ENCODE results near the gene HIF1A. TPM values are rescaled to one million over a fixed set of nuclear protein-coding genes. Genes with fewer than 3 reads are reported as not detected.

The HIF1A gene
- total and polyA plus RNA-seq, 4 donors = 15.4 to 79.2 (median 34.8) TPM

DNA sequence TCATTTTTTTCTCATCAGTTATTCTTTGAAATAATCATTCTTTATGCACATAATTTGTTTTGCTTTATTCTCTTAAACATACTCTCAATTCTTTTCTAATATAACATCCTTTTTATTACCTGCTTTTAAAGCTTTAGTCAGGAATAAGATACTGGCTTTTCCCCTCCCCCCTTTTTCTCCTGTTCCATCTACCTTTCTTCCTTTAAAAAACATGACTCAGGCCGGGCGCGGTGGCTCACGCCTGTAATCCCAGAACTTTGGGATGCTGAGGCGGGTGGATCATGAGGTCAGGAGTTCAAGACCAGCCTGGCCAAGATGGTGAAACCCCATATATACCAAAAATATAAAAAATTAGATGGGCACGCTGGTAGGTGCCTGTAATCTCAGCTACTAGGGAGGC is 25.4 kb downstream of the HIF1A start:
- 75% methylated on average over 6 of the region's 6 CpGs for WGBS
- peaks cover 0 to 8% (median 6%) of the 10 kb centered on the region in 4 donors for H3K4me1 ChIP-seq (ENCODE audit: control insufficient read depth in 4 of 4, insufficient read depth in 4 of 4, low read length in 3 of 4)
- TF ChIP-seq JUND (IDR thresholded peaks at IDR 0.05) = no peak
- no peak for TF ChIP-seq YY1 (IDR thresholded peaks at IDR 0.05)
- TF ChIP-seq HNF4A (conservative IDR thresholded peaks at IDR 0.05) = no peak
- TF ChIP-seq SP1 (IDR thresholded peaks at IDR 0.05) = no peak
- TF ChIP-seq TAF1 (conservative IDR thresholded peaks at IDR 0.05) = no peak
- TF ChIP-seq, protein P1, sequence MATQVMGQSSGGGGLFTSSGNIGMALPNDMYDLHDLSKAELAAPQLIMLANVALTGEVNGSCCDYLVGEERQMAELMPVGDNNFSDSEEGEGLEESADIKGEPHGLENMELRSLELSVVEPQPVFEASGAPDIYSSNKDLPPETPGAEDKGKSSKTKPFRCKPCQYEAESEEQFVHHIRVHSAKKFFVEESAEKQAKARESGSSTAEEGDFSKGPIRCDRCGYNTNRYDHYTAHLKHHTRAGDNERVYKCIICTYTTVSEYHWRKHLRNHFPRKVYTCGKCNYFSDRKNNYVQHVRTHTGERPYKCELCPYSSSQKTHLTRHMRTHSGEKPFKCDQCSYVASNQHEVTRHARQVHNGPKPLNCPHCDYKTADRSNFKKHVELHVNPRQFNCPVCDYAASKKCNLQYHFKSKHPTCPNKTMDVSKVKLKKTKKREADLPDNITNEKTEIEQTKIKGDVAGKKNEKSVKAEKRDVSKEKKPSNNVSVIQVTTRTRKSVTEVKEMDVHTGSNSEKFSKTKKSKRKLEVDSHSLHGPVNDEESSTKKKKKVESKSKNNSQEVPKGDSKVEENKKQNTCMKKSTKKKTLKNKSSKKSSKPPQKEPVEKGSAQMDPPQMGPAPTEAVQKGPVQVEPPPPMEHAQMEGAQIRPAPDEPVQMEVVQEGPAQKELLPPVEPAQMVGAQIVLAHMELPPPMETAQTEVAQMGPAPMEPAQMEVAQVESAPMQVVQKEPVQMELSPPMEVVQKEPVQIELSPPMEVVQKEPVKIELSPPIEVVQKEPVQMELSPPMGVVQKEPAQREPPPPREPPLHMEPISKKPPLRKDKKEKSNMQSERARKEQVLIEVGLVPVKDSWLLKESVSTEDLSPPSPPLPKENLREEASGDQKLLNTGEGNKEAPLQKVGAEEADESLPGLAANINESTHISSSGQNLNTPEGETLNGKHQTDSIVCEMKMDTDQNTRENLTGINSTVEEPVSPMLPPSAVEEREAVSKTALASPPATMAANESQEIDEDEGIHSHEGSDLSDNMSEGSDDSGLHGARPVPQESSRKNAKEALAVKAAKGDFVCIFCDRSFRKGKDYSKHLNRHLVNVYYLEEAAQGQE (IDR thresholded peaks at IDR 0.05) = no peak
- TF ChIP-seq FOXA2 (IDR thresholded peaks at IDR 0.05) = no peak
- TF ChIP-seq EGR1 (IDR thresholded peaks at IDR 0.05; ENCODE audit: low read depth in 2 of 2) = no peak
- no peak for TF ChIP-seq GABPA (IDR thresholded peaks at IDR 0.05 in 1 of 2, conservative IDR thresholded peaks at IDR 0.05 in 1 of 2)
- TF ChIP-seq HNF4G (IDR thresholded peaks at IDR 0.05) = no peak
- TF ChIP-seq MAX (IDR thresholded peaks at IDR 0.05) = no peak

DNA sequence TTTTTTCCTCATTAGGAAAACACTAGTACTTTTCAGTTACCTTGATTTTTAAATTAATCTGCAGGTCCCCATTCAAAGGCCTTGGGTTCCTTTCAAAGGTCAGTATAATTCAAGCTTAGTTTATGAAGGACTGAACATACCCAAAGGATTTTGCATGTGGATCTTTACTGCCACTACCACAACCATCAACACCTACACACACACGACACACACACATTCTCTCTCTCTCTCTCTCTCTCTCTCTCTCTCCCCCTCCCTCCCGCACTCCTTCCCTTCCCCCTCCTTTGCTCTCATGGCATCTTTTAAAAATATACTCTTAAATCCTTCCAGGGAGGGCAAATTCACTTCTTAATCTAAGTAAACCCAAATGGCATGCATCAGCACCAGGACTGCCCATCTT is 28.8 kb downstream of the HIF1A start:
- H3K27ac ChIP-seq (ENCODE audit: low read depth in 1 of 2, low read length in 2 of 2) = no peak overlapping the region
- no peaks in the 10 kb centered on the region for H3K9me3 ChIP-seq (ENCODE audit: control insufficient read depth in 4 of 4, low read length in 3 of 4)
- no peaks in the 10 kb centered on the region for H3K27me3 ChIP-seq (ENCODE audit: control insufficient read depth in 4 of 4, insufficient read depth in 4 of 4, low read length in 3 of 4)
- H3K36me3 ChIP-seq (ENCODE audit: control insufficient read depth in 4 of 4, insufficient read depth in 3 of 4, low read depth in 1 of 4, low read length in 3 of 4) = peaks cover 2 to 42% (median 31%) of the 10 kb centered on the region in 4 donors
- H3K4me1 ChIP-seq (ENCODE audit: control insufficient read depth in 4 of 4, insufficient read depth in 4 of 4, low read length in 3 of 4) = peaks cover 0 to 6% (median 2%) of the 10 kb centered on the region in 4 donors
- TF ChIP-seq GABPA (IDR thresholded peaks at IDR 0.05 in 1 of 2, conservative IDR thresholded peaks at IDR 0.05 in 1 of 2) (no peak), TAF1 (conservative IDR thresholded peaks at IDR 0.05) (no peak), FOXA2 (IDR thresholded peaks at IDR 0.05) (no peak), SP1 (IDR thresholded peaks at IDR 0.05) (no peak), ZBTB33 (IDR thresholded peaks at IDR 0.05) (no peak), RXRA (IDR thresholded peaks at IDR 0.05) (no peak), NR2F2 (IDR thresholded peaks at IDR 0.05) (no peak), EGR1 (IDR thresholded peaks at IDR 0.05; ENCODE audit: low read depth in 2 of 2) (no peak), JUND (IDR thresholded peaks at IDR 0.05) (no peak), FOXA1 (IDR thresholded peaks at IDR 0.05) (no peak), RAD21 (IDR thresholded peaks at IDR 0.05) (no peak), ATF3 (IDR thresholded peaks at IDR 0.05) (no peak), MAX (IDR thresholded peaks at IDR 0.05) (no peak), HNF4G (IDR thresholded peaks at IDR 0.05) (no peak)
- TF ChIP-seq, protein P2, sequence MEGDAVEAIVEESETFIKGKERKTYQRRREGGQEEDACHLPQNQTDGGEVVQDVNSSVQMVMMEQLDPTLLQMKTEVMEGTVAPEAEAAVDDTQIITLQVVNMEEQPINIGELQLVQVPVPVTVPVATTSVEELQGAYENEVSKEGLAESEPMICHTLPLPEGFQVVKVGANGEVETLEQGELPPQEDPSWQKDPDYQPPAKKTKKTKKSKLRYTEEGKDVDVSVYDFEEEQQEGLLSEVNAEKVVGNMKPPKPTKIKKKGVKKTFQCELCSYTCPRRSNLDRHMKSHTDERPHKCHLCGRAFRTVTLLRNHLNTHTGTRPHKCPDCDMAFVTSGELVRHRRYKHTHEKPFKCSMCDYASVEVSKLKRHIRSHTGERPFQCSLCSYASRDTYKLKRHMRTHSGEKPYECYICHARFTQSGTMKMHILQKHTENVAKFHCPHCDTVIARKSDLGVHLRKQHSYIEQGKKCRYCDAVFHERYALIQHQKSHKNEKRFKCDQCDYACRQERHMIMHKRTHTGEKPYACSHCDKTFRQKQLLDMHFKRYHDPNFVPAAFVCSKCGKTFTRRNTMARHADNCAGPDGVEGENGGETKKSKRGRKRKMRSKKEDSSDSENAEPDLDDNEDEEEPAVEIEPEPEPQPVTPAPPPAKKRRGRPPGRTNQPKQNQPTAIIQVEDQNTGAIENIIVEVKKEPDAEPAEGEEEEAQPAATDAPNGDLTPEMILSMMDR (IDR thresholded peaks at IDR 0.05; ENCODE audit: low read depth, low read length, missing input control) = no peak
- DNase-seq (ENCODE audit: low spot score) = no peak
- no peak overlapping the region for H3K4me3 ChIP-seq (ENCODE audit: low read depth in 1 of 3, low read length in 3 of 3)
- WGBS = 96% methylated on average over 2 of the region's 2 CpGs
- no peak overlapping the region for H3K9ac ChIP-seq (ENCODE audit: low read depth in 1 of 2, low read length in 2 of 2)

More for the DNA sequence above, 25.4 kb downstream of the HIF1A start:
- no peak overlapping the region for H3K9ac ChIP-seq (ENCODE audit: low read depth in 1 of 2, low read length in 2 of 2)
- no peaks in the 10 kb centered on the region for H3K9me3 ChIP-seq (ENCODE audit: control insufficient read depth in 4 of 4, low read length in 3 of 4)
- no peak for DNase-seq (ENCODE audit: low spot score)
- no peak overlapping the region for H3K27ac ChIP-seq (ENCODE audit: low read depth in 1 of 2, low read length in 2 of 2)
- H3K27me3 ChIP-seq (ENCODE audit: control insufficient read depth in 4 of 4, insufficient read depth in 4 of 4, low read length in 3 of 4) = no peaks in the 10 kb centered on the region
- H3K4me3 ChIP-seq (ENCODE audit: low read depth in 1 of 3, low read length in 3 of 3) = no peak overlapping the region
- H3K36me3 ChIP-seq (ENCODE audit: control insufficient read depth in 4 of 4, insufficient read depth in 3 of 4, low read depth in 1 of 4, low read length in 3 of 4) = peaks cover 2 to 16% (median 10%) of the 10 kb centered on the region in 4 donors

Data from liver (tissue), 9 donors.